ENCODE measurements around the gene CD9.
"Not testable (repeated sequence)": the region's sequence is repeated elsewhere in the genome, so short reads cannot be mapped to it uniquely, and the experiment has no call there.

Gene CD9

DNA sequence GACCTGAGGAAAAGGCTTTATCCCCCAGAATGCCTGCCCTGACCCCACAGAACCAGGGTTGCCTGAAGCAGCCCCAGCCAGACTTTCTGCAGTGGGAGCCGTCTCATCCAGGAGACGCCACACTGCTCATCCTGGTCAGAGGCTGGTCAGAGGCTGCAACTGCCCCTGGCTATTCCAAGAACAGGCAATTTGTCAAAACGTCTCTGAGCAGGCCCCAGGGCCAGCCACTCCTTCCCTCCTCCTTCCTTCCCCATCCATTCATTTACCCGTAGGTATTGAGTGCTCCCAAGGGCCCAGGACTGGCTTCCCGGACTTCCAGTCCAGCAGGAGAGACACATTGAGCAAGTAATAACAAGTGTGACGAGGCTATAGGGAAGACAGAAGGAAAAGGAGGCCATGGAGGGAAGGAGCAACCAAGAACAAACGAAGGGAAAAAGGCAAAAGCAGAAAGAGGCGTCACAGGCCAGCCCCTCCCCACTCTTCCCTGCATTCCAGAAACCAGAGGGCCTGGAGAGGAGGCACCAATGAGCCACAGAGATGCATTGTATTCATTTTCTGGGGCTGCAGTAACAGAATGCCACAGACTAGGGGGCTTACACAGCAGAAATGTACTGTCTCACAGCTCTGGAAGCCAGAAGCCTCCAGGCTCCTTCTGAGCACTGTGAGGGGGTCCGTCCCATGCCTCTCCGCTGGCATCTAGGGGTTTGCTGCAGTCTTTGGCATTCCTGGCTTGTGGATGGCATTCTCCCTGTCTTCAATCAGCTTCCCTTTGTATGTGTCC is 21.0 kb upstream of the CD9 start:
- in situ Hi-C loops (cut with HindIII; ENCODE audit: low sequenced_read_pairs): no loop called here

DNA sequence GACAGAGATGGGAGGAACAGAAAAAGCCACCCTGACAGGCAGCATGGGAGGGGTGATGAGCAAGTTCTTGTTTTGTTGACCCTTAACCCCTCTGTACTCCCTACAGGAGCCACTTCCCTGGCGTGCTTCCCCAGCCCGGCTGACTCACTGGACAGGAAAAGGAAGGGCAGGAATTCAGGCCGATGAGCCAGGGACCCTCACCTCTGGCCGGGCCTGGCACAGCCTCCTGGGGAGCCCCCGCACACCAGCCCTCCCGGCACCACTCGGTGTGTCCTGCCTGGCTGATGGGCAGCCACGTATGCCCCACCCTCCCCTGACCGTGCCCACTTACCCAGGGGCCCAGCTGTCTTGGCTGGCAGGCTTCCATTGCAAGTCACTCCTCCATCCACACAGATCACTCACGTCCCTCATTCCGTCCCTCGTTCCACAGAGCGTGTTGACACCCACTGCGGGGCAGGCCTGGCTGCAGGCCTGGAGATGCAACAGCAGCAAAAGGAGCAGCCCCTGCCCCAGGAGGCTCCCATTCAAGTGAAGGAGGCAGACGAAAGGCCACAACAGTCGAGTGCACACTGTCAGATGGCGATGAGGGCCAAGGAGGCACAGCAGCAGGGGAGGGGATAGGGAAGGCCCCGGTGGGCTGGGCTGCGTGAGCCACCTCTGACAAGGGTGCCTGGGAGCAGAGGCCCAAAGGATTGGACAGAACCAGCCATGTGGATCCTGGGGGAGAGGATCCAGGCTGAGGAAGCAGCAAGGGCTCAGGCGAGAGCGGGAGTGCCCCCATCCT is 19.7 kb upstream of the CD9 start:
- in situ Hi-C loops (cut with HindIII; ENCODE audit: low sequenced_read_pairs): no loop called here

DNA sequence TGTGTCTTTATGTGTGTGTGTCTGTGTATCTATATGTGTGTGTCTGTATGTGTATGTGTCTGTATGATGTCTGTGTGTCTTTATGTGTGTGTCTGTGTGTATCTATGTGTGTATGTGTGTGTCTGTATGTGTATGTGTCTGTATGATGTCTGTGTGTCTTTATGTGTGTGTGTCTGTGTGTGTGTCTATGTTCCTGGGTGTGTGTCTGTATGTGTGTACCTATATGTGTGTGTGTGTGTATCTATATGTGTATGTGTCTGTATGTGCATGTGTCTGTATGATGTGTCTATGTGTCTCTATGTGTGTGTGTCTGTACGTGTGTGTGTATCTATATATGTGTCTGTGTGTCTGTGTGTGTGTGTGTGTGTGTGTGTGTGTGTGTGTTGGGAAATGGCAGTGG is 19.0 kb upstream of the CD9 start:
- in situ Hi-C loops (cut with HindIII; ENCODE audit: low sequenced_read_pairs): no loop called here

DNA sequence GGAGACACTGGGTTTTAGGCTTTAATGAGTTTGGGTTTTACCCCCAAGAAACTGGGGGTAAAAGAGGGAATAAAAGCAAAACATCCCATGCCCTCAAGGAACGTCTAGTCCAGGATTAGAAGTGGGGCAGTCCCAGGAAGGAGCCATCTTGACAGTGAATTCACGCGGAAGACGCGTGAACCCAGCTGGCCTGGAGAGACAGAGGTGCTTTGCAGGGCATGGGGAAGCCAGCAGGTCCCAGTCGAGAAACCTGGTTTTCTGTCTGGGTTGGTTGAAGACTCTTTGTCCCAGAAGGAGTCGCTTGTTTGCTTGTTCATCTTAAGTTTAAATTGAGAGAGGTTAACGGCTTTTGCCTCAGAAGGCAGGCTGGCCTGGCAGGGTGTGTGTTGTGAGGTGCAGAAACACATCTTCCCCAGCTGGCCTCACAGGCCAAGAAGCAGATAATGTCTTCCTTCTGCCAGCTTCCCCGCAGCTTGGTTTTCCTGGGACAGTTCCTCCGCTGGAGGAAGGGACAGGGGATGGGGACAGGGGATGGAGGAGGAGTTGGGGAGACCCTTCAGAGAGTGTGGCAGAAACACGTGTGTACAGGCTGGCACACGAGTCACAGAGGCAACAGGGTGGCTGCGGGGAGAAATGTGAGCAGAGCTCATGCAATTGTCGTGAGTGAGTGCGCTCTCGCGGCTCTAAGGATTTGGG is 18.5 kb upstream of the CD9 start:
- in situ Hi-C loops (cut with HindIII; ENCODE audit: low sequenced_read_pairs): no loop called here

DNA sequence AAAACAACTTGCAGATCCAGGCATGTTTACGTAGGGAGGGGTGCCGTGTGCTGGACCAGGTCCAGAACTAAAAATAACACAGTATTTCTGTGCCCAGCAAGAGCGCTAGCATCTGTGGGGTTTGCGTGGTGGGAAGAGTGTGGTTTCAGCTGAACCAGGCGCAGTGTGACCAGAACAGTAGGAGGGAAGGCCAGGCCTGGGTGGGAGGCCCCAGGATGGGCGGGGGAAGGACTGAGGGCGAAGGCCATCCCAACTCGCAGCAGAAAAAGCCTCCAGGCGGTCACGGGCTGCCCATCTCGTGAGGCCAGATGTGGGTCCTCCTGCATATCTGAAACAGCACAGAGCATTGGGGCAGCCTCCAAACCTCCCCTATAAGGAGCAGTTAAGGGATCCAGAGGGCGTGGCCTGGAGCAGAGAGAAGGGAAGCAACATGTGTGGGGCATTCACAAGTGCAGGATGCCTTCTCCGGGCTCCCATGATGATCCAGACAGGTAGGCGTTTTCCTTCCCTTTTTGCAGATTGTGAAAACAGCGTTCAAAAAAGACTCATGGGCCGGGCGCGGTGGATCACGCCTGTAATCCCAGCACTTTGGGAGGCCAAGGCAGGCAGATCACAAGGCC is 17.8 kb upstream of the CD9 start:
- in situ Hi-C loops (cut with HindIII; ENCODE audit: low sequenced_read_pairs): no loop called here

DNA sequence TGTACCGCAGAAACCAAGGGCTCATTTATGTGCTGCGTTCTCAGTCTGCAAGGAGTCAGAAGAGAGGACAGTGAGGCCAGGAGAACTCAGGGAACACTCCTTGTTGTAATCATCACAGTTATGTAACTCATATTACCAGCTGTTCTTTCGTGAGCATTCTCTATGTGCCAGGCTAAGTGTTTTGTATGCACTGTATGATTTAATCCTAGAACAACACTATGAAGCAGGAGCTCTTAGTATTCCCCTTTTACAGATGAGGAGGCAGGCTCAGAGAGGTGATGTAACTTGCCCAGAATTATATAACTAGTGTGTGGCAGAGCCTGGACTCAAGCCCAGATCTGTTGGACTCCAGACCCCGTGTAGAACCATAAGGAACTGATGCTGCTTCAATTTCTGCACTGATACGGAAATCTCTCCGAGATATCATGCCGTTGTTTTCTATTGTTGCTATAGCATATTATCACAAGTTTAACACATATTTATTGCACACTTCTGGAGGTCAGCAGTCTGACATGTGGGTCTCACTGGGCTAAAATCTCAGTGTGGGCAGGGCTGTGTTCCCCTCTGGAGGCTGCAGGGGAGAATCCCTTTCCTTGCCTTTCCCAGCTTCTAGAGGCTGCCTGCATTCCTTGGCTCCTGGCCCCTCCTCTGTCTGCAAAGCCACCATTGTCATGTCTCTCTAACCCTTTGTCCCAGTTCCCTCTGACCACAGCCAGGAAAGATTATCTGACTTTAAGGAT is 16.3 kb upstream of the CD9 start:
- in situ Hi-C loops (cut with HindIII; ENCODE audit: low sequenced_read_pairs): no loop called here

DNA sequence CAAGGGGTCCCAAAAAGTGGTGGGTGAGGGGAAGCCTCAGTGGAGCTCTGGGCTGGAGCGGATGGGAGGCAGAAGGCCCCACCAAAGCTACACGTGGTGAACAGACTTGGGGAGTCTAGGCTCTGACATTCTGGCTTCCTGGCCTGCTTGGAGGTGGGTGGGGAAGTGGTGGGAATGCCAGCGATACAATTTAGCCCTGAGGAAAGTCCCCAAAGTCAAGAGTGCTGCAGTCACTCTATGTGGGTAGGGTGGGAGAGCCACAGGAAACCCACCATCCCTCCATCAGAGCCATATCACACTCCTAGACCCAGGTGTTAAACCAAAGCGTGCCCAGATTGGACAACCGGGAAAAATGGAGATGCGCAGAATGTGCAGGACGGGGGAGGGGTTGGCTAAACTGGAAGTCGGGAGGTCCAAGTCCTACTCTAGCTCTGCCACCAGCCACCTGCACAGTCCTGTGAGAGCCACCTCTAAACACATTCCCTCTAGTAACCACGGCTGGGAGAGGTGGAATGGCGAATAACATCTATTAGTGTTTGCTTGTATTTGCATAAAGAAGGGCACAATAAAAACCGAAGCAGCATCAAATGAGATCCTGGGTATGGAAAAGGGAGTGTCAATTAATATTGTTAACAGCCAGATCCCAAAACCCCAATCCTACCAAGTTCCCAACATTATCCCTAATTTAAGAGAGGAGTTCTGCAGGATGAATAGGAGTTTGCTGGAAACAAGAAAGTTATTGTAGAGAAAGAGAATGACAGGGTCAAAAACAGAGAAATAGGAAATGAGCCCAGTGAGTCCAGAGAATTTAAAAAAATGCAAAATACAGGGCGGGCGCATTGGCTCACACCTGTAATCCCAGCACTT is 14.0 kb upstream of the CD9 start:
- in situ Hi-C loops (cut with HindIII; ENCODE audit: low sequenced_read_pairs): no loop called here

DNA sequence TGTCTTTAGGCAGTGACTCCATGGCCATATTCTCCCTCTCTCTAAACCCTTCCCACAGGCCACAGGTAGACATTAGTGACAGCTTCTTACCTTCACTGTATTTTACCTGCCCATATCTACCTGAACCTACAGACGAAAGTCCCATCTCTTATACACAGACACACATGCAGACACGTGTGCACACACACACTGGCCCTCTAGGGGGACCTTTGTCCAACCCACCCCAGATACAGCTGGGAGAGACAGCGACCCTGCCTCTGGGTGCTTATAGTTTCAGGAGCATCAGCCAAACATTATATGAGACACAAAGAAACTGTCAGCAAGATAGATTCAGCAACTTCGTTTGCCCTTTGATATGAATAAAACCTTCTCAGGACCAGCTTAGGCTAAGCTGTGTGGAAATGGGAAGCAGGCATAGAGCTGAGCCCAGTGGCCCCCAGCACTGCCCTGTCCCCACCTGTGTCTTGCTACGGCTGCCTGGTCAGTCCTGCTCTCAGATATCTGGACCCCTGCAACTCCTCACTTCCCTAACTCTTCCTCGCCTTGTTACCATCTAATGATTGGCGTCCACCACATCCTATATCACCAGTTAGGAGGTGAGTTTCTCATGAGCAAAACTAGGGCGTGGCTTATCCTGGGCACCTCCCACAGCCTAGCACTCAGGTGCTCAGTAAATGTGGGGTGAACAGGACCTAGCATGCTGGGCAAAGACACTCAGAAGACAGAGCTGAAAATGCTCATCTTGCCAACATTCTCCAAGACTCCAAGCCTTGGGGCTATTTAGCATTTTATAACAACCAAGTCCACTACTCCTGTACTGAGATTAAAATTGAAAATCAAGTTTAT is 12.0 kb upstream of the CD9 start:
- in situ Hi-C loops (cut with HindIII; ENCODE audit: low sequenced_read_pairs): no loop called here

DNA sequence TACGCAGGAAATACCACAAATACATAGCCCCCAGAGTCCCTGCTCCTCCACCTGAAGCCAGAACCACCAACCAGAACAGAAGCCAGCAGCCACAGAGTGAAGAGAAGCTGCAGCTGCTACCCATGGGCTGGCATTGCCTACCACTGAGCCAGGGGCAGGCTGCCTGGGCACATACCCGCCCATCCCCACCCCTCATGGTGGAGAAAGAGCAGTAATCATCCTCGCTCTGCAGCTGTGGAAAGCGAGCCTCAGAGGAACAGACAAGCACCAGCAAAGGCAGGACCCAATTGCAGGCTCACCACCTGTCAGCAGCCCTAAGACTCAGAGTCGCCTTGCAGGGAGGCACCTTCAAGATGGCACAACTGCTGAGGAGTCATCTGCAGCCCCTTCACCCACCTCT is 11.2 kb upstream of the CD9 start:
- in situ Hi-C loops (cut with HindIII; ENCODE audit: low sequenced_read_pairs): no loop called here

DNA sequence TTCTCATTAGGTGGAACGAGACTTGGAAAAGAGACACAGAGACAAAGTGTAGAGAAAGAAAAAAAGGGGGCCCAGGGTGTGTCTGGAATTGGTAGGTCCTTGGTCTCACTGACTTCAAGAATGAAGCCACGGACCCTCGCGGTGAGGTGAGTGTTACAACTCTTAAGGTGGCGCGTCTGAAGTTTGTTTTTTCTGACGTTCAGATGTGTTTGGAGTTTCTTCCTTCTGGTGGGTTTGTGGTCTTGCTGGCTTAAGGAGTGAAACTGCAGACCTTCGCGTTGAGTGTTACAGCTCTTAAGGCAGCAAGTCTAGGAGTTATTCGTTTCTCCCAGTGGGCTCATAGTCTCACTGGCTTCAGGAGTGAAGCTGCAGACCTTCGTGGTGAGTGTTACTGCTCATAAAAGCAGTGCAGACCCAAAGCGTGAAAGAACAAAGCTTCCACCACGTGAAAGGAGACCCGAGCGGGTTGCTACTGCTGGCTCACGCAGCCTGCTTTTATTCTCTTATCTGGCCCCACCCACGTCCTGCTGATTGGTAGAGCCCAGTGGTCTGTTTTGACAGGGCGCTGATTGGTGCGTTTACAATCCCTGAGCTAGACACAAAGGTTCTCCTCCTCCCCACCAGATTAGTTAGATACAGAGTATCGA is 10.1 kb upstream of the CD9 start:
- in situ Hi-C loops (cut with HindIII; ENCODE audit: low sequenced_read_pairs): not testable (repeated sequence)

DNA sequence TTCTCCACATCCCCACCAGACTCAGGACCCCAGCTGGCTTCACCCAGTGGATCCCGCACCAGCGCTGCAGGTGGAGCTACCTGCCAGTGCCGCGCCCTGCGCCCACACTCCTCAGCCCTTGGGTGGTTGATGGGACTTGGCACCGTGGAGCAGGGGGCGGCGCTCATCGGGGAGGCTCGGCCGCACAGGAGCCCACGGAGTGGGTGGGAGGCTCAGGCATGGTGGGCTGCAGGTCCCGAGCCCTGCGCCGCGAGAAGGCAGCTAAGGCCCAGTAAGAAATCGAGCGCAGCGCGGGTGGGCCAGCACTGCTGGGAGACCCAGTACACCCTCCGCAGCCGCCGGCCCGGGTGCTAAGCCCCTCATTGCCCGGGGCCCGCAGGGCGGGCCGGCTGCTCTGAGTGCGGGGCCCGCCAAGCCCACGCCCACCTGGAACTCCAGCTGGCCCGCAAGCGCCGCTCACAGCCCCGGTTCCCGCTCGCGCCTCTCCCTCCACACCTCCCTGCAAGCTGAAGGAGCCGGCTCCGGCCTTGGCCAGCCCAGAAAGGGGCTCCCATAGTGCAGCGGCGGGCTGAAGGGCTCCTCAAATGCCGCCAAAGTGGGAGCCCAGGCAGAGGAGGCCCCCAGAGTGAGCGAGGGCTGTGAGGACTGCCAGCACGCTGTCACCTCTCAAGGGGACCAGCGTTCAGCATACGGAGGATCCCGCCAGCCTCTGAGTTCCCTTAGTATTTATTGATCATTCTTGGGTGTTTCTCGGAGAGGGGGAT is 9.3 kb upstream of the CD9 start:
- in situ Hi-C loops (cut with HindIII; ENCODE audit: low sequenced_read_pairs): not testable (repeated sequence)

DNA sequence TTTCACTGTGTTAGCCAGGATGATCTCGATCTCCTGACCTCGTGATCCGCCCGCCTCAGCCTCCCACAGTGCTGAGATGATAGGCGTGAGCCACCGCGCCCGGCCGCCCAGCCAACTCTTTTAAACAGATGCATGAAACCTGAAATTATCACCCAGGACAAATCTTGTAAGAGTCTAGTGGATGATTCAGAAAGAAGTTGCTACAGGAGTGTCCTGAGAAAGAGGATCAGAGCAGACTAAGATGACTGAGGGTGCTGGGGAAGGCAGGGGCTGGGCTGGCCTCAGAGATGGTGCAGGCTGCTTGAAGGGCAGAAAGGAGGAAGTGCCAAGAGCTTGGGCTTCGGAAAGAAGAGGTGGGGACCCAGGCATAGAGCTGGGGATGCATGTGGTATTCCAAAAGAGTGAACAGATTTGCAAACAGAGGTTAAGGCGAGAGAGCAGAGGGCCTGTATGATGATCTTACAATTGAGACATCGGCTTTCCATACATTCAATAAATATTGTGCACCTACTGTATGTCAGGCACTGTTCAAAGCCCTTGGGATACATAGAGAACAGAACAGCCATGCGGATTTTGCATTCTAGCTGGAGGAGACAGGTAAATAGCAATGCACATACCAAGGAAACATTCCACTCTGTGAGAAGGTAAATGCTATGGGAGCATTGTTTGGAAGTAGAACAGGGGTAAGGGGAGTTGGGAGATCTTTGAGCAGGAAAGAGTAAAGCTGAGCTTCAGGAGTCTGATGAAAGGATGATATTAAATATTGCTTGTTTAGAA is 7.4 kb upstream of the CD9 start:
- in situ Hi-C loops (cut with HindIII; ENCODE audit: low sequenced_read_pairs): no loop called here

DNA sequence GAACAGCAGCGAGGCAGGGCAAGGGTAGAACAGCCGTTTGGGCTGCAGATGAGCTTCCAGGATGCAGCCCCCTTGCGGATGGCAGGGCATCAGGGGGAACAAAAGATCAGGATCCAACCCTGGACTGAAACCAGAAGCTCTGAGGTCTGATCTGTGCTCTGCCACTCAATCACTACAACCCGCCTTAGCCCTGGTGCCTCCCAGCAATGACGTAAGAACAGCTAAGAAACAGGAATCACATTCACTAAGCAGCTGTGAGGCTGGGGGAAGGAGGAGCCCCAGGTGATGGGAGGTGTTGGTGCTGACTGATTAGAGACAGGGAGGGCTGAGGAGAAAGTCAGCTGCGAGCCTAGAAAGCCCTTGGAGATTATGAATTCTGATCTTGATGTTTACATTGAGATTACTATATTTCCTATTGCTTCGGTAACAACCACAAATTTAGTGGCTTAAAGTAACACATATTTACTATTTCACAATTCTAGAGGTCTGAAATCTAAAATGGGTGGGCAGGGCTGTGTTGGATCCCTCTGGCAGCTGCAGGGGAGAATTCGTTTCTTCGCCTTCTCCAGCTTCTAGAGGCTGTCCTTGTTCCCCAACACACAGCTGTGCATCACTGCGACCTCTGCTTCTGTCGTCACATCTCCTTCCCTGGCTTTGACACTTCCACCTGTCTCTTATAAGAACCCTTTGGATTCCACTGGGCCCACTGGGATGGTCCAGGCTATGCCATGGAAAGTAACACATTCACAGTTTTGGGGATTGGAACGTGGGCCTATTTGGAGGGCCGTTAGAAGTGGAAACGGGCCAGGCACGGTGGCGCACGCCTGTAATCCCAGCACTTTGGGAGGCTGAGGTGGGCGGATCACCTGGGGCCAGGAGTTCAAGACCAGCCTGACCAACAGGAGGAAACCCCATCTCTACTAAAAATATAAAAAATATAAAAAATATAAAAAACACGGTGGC is 6.1 kb upstream of the CD9 start:
- in situ Hi-C loops (cut with HindIII; ENCODE audit: low sequenced_read_pairs): no loop called here

DNA sequence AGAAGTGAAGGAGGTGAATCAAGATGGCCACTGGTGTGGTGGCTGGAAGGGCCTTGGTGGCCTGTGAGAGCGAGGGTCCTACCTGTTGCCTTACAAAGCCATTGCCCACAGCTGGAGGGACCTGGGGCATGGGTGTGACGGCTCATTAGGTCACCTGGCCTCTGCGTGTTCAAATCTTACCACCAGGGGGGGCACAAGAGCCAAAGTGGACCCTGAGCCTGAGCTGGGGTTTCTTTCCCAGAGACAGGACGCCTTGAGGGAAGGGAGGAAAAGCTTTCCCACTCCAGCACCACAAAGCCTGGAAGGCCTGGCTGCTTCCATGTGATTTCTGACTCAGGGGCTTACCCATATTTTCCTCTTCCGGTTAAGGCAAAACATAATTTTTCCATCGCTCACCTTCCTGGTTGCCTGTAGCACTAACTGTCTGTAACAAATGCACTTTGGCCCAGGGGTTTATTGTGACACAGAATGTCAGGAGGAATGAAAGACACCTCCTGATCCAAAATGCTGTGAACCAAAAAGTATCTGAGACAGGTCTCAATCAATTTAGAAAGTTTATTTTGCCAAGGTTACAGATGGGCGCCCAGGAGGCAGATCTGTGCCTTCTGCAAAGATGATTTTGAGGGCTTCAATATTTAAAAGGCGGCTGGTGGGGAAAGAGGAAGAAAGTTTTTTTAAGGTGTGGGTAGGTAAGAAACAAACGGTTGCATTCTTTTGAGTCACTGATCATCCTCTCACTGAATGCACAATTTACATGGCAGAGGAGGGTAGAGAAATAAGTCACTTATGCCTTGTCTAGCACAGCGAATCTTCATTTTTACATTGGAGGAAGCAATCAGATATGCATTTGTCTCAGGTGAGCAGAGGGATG is 4.3 kb upstream of the CD9 start:
- in situ Hi-C loops (cut with HindIII; ENCODE audit: low sequenced_read_pairs): no loop called here

DNA sequence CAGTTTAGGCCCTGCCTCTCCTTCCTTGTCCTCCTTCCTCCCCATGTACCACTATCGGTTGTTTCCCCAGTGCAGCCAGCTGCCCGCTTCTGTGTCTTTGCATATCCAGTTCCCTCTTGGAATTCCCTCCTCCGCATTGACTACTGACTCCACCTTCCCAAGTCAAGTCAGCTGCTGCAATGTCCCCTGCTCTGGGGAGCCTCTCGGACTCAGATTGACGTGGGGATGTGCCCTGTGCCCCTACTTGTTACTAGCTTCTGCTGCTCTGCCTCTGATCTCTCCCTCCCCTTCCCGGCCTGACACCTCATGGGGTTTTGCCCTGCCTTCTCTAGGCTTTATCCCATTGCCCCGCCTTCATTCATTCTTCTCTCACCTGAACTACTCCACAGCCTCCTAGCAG is 2.1 kb upstream of the CD9 start:
- in situ Hi-C loops (cut with HindIII; ENCODE audit: low sequenced_read_pairs): no loop called here
